Suprapubic skin (tissue), 4 donors: ENCODE data around the gene BCL7C. TPM values are rescaled to one million over a fixed set of nuclear protein-coding genes. Genes with fewer than 3 reads are reported as not detected.

ENCODE experiments used
- DNase-seq, 2 donors: peaks; one replicate each; pipeline ENCODE4 v3.0.0-alpha.2; 2019; ENCODE audit warnings: low spot score in 2 of 2
- H3K27ac ChIP-seq: fragments of 200-600 bp; sonication (generic); one replicate; pipeline ENCODE4 v1.5.1; 2019
- H3K27me3 ChIP-seq: fragments of 200-600 bp; sonication (generic); one replicate; pipeline ENCODE4 v1.5.1; 2019
- H3K36me3 ChIP-seq: fragments of 200-600 bp; sonication (generic); one replicate; pipeline ENCODE4 v1.5.1; 2019
- H3K4me1 ChIP-seq: fragments of 200-600 bp; sonication (generic); one replicate; pipeline ENCODE4 v1.5.1; 2019
- H3K4me3 ChIP-seq: fragments of 200-600 bp; sonication (generic); one replicate; pipeline ENCODE4 v1.5.1; 2019; ENCODE audit warnings: mild to moderate bottlenecking
- H3K9me3 ChIP-seq: fragments of 200-600 bp; sonication (generic); one replicate; pipeline ENCODE4 v1.5.1; 2019
- CTCF ChIP-seq, 2 donors: fragments of 200-600 bp in 1 of 2; fragments of 450-650 bp in 1 of 2; sonication (generic) in 1 of 2; IDR thresholded peaks; one replicate each; pipeline ENCODE4 v1.5.1; 2016 to 2019; ENCODE audit warnings: antibody characterized with exemption in 2 of 2, mild to moderate bottlenecking in 1 of 2, moderate library complexity in 1 of 2
- EP300 ChIP-seq: sonication (generic); formaldehyde crosslinking; IDR thresholded peaks from one replicate; pipeline ENCODE4 v1.6.1; 2017; ENCODE audit warnings: antibody characterized with exemption
- POLR2A ChIP-seq, 2 donors: fragments of 450-650 bp; IDR thresholded peaks; one replicate each; pipeline ENCODE4 v1.6.1; 2017; ENCODE audit warnings: antibody characterized with exemption in 2 of 2, mild to moderate bottlenecking in 2 of 2, moderate library complexity in 2 of 2
- POLR2AphosphoS5 ChIP-seq, 3 donors: sonication (generic); formaldehyde crosslinking; IDR thresholded peaks; one replicate each; pipeline ENCODE4 v1.6.1; 2017; ENCODE audit warnings: antibody characterized with exemption in 3 of 3
- WGBS: methylation state at CpG from one replicate; pipeline ENCODE4 v1.1.5; 2018; 5-methylcytosine and 5-hydroxymethylcytosine counted together
- total RNA-seq, 4 donors: library from RNA; depleted of rRNA; stranded (reverse); fragments of >200 nt; gene quantifications; one replicate each; pipeline ENCODE4 v1.1.0, GENCODE V29; 2016

Gene BCL7C
- total RNA-seq, 4 donors from 2014 or later, result 32.3 to 47.2 (median 43.9) TPM

GRCh38 chr16:30896889-30897733 lies 3.2 kb upstream of the BCL7C start:
- H3K4me1 ChIP-seq, result peaks cover 56% of the 10 kb centered on the region
- H3K36me3 ChIP-seq, result no peaks in the 10 kb centered on the region
- no peaks in the 10 kb centered on the region for H3K9me3 ChIP-seq
- H3K27me3 ChIP-seq, result no peaks in the 10 kb centered on the region
- DNase-seq, result peak; percentile 93 to 96
- peak overlapping the region; percentile 92 for H3K27ac ChIP-seq
- 20% methylated on average over 24 of the region's 31 CpGs for WGBS
- TF ChIP-seq POLR2A (IDR thresholded peaks at IDR 0.05), result no peak
- TF ChIP-seq EP300, result no peak
- TF ChIP-seq CTCF (IDR thresholded peaks at IDR 0.05), result no peak
- no peak for TF ChIP-seq POLR2AphosphoS5 (IDR thresholded peaks at IDR 0.05)
- peak overlapping the region; percentile 51 for H3K4me3 ChIP-seq

- no peaks in the 10 kb centered on the region for H3K9me3 ChIP-seq
- no peaks in the 10 kb centered on the region for H3K27me3 ChIP-seq
- peaks cover 5% of the 10 kb centered on the region for H3K36me3 ChIP-seq
- WGBS, result 12% methylated on average over 8 of the region's 31 CpGs
- peak within 1 kb of the TSS; percentile 51 for H3K4me3 ChIP-seq
- peaks cover 50% of the 10 kb centered on the region for H3K4me1 ChIP-seq
- peak; percentile 80 to 85 for DNase-seq
- TF ChIP-seq EP300, result peak; percentile 40
- no peak for TF ChIP-seq POLR2AphosphoS5 (IDR thresholded peaks at IDR 0.05)
- peak within 1 kb of the TSS; percentile 92 for H3K27ac ChIP-seq
These were observed 2.5 kb upstream of the BCL7C start, which contains the start of gene CTF1 for GRCh38 chr16:30896261-30896888. Gene CTF1, plus strand, starts transcription at chr16:30896614. Its CDS starts 30 bp downstream, at chr16:30896644.

- H3K9me3 ChIP-seq, result no peaks in the 10 kb centered on the region
- DNase-seq, result no peak
- H3K36me3 ChIP-seq, result peaks cover 10% of the 10 kb centered on the region
- H3K27me3 ChIP-seq, result no peaks in the 10 kb centered on the region
- H3K4me3 ChIP-seq, result peak overlapping the region; percentile 51
- peak overlapping the region; percentile 92 for H3K27ac ChIP-seq
- no peak for TF ChIP-seq EP300
- 45% methylated on average over 31 of the region's 32 CpGs for WGBS
- peaks cover 48% of the 10 kb centered on the region for H3K4me1 ChIP-seq
These were observed 1.9 kb upstream of the BCL7C start for GRCh38 chr16:30895627-30896260.

- Histone ChIP-seq H3K27me3 (no peaks in the 10 kb centered on the region), H3K4me1 (peaks cover 48% of the 10 kb centered on the region), H3K9me3 (no peaks in the 10 kb centered on the region), H3K36me3 (peaks cover 15% of the 10 kb centered on the region), H3K27ac (peak overlapping the region; percentile 92), H3K4me3 (peak overlapping the region; percentile 79)
- DNase-seq, result no peak
- 22% methylated on average over 16 of the region's 16 CpGs for WGBS
- TF ChIP-seq POLR2AphosphoS5 (IDR thresholded peaks at IDR 0.05) (no peak), EP300 (no peak), POLR2A (IDR thresholded peaks at IDR 0.05) (no peak), CTCF (IDR thresholded peaks at IDR 0.05) (no peak)
These were observed 877 bp upstream of the BCL7C start for GRCh38 chr16:30894540-30895368.

GRCh38 chr16:30893417-30893743 lies 497 bp downstream of the BCL7C start:
- 0% methylated on average over 2 of the region's 11 CpGs for WGBS
- Histone ChIP-seq H3K27me3 (no peaks in the 10 kb centered on the region), H3K36me3 (peaks cover 27% of the 10 kb centered on the region), H3K27ac (peak overlapping the region; percentile 92), H3K4me3 (peak overlapping the region; percentile 79), H3K9me3 (no peaks in the 10 kb centered on the region), H3K4me1 (peaks cover 48% of the 10 kb centered on the region)
- no peak for DNase-seq
- TF ChIP-seq POLR2A (IDR thresholded peaks at IDR 0.05) (no peak), EP300 (no peak), CTCF (IDR thresholded peaks at IDR 0.05) (no peak), POLR2AphosphoS5 (IDR thresholded peaks at IDR 0.05) (no peak)
